Mesendoderm (in vitro differentiated cells): ENCODE data around the gene NOL7.

Experiments used
- DNase-seq: peaks from one replicate; pipeline ENCODE4 v3.0.0; 2013
- H2AK5ac ChIP-seq: 2 replicates; pipeline ENCODE4 v1.6.1; 2013; ENCODE audit warnings: low read length, inconsistent platforms
- H2BK120ac ChIP-seq: 2 replicates; pipeline ENCODE4 v1.6.1; 2013; ENCODE audit warnings: low read depth, mild to moderate bottlenecking, low read length, moderate library complexity, mixed read lengths
- H2BK15ac ChIP-seq: replicated peaks from 2 replicates; pipeline ENCODE4 v1.6.1; 2013; ENCODE audit warnings: low read depth, mild to moderate bottlenecking, moderate library complexity
- H2BK5ac ChIP-seq: 2 replicates; pipeline ENCODE4 v1.6.1; 2013; ENCODE audit warnings: low read length, inconsistent platforms
- H3K18ac ChIP-seq: 2 replicates; pipeline ENCODE4 v1.6.1; 2013; ENCODE audit warnings: mild to moderate bottlenecking, low read length, mixed read lengths
- H3K23ac ChIP-seq: one replicate; pipeline ENCODE4 v1.6.1; 2013; ENCODE audit warnings: low read length
- H3K27ac ChIP-seq: 2 replicates; pipeline ENCODE4 v1.5.1; 2013; ENCODE audit warnings: low read depth, mild to moderate bottlenecking, inconsistent platforms, low read length, moderate library complexity
- H3K27me3 ChIP-seq: 2 replicates; pipeline ENCODE4 v1.6.1; 2013; ENCODE audit warnings: low read length, control low read depth, mild to moderate bottlenecking, inconsistent platforms; ENCODE audit not compliant: insufficient read depth, poor library complexity
- H3K36me3 ChIP-seq: 2 replicates; pipeline ENCODE4 v1.6.1; 2013; ENCODE audit warnings: low read length, inconsistent platforms; ENCODE audit not compliant: control insufficient read depth, insufficient read depth
- H3K4ac ChIP-seq: one replicate; pipeline ENCODE4 v1.6.1; 2013; ENCODE audit warnings: low read depth, mild to moderate bottlenecking, low read length, moderate library complexity
- H3K4me1 ChIP-seq: 2 replicates; pipeline ENCODE4 v1.6.1; 2013; ENCODE audit warnings: low read depth, low read length, inconsistent platforms; ENCODE audit not compliant: control insufficient read depth
- H3K4me2 ChIP-seq: 2 replicates; pipeline ENCODE4 v1.6.1; 2013; ENCODE audit warnings: low read length
- H3K4me3 ChIP-seq: 2 replicates; pipeline ENCODE4 v1.5.1; 2013; ENCODE audit warnings: mild to moderate bottlenecking, low read length
- H3K56ac ChIP-seq: one replicate; pipeline ENCODE4 v1.6.1; 2013; ENCODE audit warnings: low read length
- H3K79me1 ChIP-seq: 2 replicates; pipeline ENCODE4 v1.6.1; 2013; ENCODE audit warnings: low read length, inconsistent platforms
- H3K79me2 ChIP-seq: 2 replicates; pipeline ENCODE4 v1.6.1; 2013; ENCODE audit warnings: mild to moderate bottlenecking, low read length; ENCODE audit not compliant: control insufficient read depth, insufficient read depth
- H3K9ac ChIP-seq: 2 replicates; pipeline ENCODE4 v1.6.1; 2013; ENCODE audit warnings: low read length, inconsistent platforms
- H4K5ac ChIP-seq: one replicate; pipeline ENCODE4 v1.6.1; 2013; ENCODE audit warnings: low read length
- H4K8ac ChIP-seq: one replicate; pipeline ENCODE4 v1.6.1; 2013; ENCODE audit warnings: low read depth, mild to moderate bottlenecking, control low read depth, low read length, moderate library complexity
- WGBS: extraction: QIAGEN DNeasy Blood & Tissue Kit; methylation state at CpG from one replicate; pipeline ENCODE4 v1.1.7; 2013; ENCODE audit warnings: low lambda C conversion rate, missing lambda C conversion rate; ENCODE audit not compliant: insufficient coverage; ENCODE audit errors: extremely low coverage; 5-methylcytosine and 5-hydroxymethylcytosine counted together

The NOL7 gene

GRCh38 chr6:13638626-13639025 lies 23.5 kb downstream of the NOL7 start:
- no peaks in the 10 kb centered on the region for H3K79me2 ChIP-seq
- H2BK120ac ChIP-seq = no peak overlapping the region
- no peak overlapping the region for H3K4ac ChIP-seq
- no peak for DNase-seq
- no peak overlapping the region for H3K23ac ChIP-seq
- H3K18ac ChIP-seq = no peak overlapping the region
- H3K9ac ChIP-seq = no peak overlapping the region
- no peaks in the 10 kb centered on the region for H3K27me3 ChIP-seq
- no peak overlapping the region for H3K4me3 ChIP-seq
- H4K8ac ChIP-seq = no peak overlapping the region
- H3K79me1 ChIP-seq = no peaks in the 10 kb centered on the region
- H2BK5ac ChIP-seq = no peak overlapping the region
- no peak overlapping the region for H4K5ac ChIP-seq
- H2AK5ac ChIP-seq = no peak overlapping the region
- H3K4me1 ChIP-seq = no peaks in the 10 kb centered on the region
- no peak overlapping the region for H3K27ac ChIP-seq
- H3K56ac ChIP-seq = no peak overlapping the region
- no CpG with 5 or more reads among the region's 4 CpGs for WGBS
- no peak overlapping the region for H2BK15ac ChIP-seq
- no peaks in the 10 kb centered on the region for H3K36me3 ChIP-seq
- no peak overlapping the region for H3K4me2 ChIP-seq

- Histone ChIP-seq H3K27ac (no peak overlapping the region), H3K23ac (no peak overlapping the region), H3K9ac (no peak overlapping the region), H3K36me3 (no peaks in the 10 kb centered on the region), H3K4me2 (no peak overlapping the region), H2BK5ac (no peak overlapping the region), H3K4ac (no peak overlapping the region), H2BK120ac (no peak overlapping the region), H3K4me3 (no peak overlapping the region), H3K27me3 (no peaks in the 10 kb centered on the region), H3K4me1 (no peaks in the 10 kb centered on the region), H3K18ac (no peak overlapping the region), H2AK5ac (no peak overlapping the region), H3K79me2 (no peaks in the 10 kb centered on the region), H2BK15ac (no peak overlapping the region), H4K5ac (no peak overlapping the region), H3K56ac (no peak overlapping the region), H4K8ac (no peak overlapping the region), H3K79me1 (no peaks in the 10 kb centered on the region)
- no peak for DNase-seq
- no CpG with 5 or more reads among the region's 5 CpGs for WGBS
These were observed 26.2 kb downstream of the NOL7 start for GRCh38 chr6:13641315-13641714.

GRCh38 chr6:13643125-13643524 lies 28.0 kb downstream of the NOL7 start:
- Histone ChIP-seq H2AK5ac (no peak overlapping the region), H3K18ac (no peak overlapping the region), H3K27me3 (no peaks in the 10 kb centered on the region), H3K56ac (no peak overlapping the region), H3K23ac (no peak overlapping the region), H2BK5ac (no peak overlapping the region), H4K8ac (no peak overlapping the region), H3K27ac (no peak overlapping the region), H3K4me1 (no peaks in the 10 kb centered on the region), H4K5ac (no peak overlapping the region), H3K4ac (no peak overlapping the region), H3K9ac (no peak overlapping the region), H3K4me2 (no peak overlapping the region), H3K79me1 (no peaks in the 10 kb centered on the region), H3K36me3 (no peaks in the 10 kb centered on the region), H2BK15ac (no peak overlapping the region), H3K79me2 (no peaks in the 10 kb centered on the region), H2BK120ac (no peak overlapping the region), H3K4me3 (no peak overlapping the region)
- WGBS = no CpG with 5 or more reads among the region's 3 CpGs
- DNase-seq = no peak

- Histone ChIP-seq H3K4me2 (no peak overlapping the region), H4K5ac (no peak overlapping the region), H2BK15ac (no peak overlapping the region), H3K27me3 (no peaks in the 10 kb centered on the region), H3K27ac (no peak overlapping the region), H3K18ac (no peak overlapping the region), H2BK120ac (no peak overlapping the region), H3K9ac (no peak overlapping the region), H3K56ac (no peak overlapping the region), H3K4ac (no peak overlapping the region), H2BK5ac (no peak overlapping the region), H2AK5ac (no peak overlapping the region), H3K23ac (no peak overlapping the region), H4K8ac (no peak overlapping the region), H3K4me3 (no peak overlapping the region), H3K36me3 (no peaks in the 10 kb centered on the region), H3K4me1 (no peaks in the 10 kb centered on the region), H3K79me2 (no peaks in the 10 kb centered on the region), H3K79me1 (peaks cover 1% of the 10 kb centered on the region)
- no peak for DNase-seq
These were observed 33.7 kb downstream of the NOL7 start for GRCh38 chr6:13648850-13649249.

GRCh38 chr6:13649393-13649792 lies 34.3 kb downstream of the NOL7 start:
- no peak overlapping the region for H4K5ac ChIP-seq
- no peak overlapping the region for H2BK5ac ChIP-seq
- no peak overlapping the region for H3K4ac ChIP-seq
- H3K56ac ChIP-seq = no peak overlapping the region
- no peaks in the 10 kb centered on the region for H3K79me2 ChIP-seq
- peak overlapping the region; percentile 39 for H4K8ac ChIP-seq
- no peaks in the 10 kb centered on the region for H3K4me1 ChIP-seq
- H2AK5ac ChIP-seq = no peak overlapping the region
- H3K79me1 ChIP-seq = peaks cover 1% of the 10 kb centered on the region
- no peak overlapping the region for H3K4me2 ChIP-seq
- no peak overlapping the region for H3K9ac ChIP-seq
- no CpG with 5 or more reads among the region's 4 CpGs for WGBS
- H3K27ac ChIP-seq = no peak overlapping the region
- DNase-seq = no peak
- no peak overlapping the region for H3K23ac ChIP-seq
- no peak overlapping the region for H3K18ac ChIP-seq
- H3K27me3 ChIP-seq = no peaks in the 10 kb centered on the region
- H3K36me3 ChIP-seq = no peaks in the 10 kb centered on the region
- H2BK120ac ChIP-seq = no peak overlapping the region
- H2BK15ac ChIP-seq = no peak overlapping the region
- H3K4me3 ChIP-seq = no peak overlapping the region

GRCh38 chr6:13653296-13653695 lies 38.2 kb downstream of the NOL7 start:
- no peak overlapping the region for H2BK15ac ChIP-seq
- no peak overlapping the region for H2BK5ac ChIP-seq
- no peak for DNase-seq
- H4K5ac ChIP-seq = no peak overlapping the region
- no peak overlapping the region for H4K8ac ChIP-seq
- no peak overlapping the region for H2BK120ac ChIP-seq
- no peak overlapping the region for H3K4me2 ChIP-seq
- peaks cover 1% of the 10 kb centered on the region for H3K79me1 ChIP-seq
- no peaks in the 10 kb centered on the region for H3K36me3 ChIP-seq
- no peak overlapping the region for H3K18ac ChIP-seq
- H3K56ac ChIP-seq = no peak overlapping the region
- no peak overlapping the region for H3K23ac ChIP-seq
- H2AK5ac ChIP-seq = no peak overlapping the region
- no peak overlapping the region for H3K4me3 ChIP-seq
- no peaks in the 10 kb centered on the region for H3K79me2 ChIP-seq
- WGBS = no CpG with 5 or more reads among the region's 2 CpGs
- no peak overlapping the region for H3K4ac ChIP-seq
- no peak overlapping the region for H3K27ac ChIP-seq
- H3K4me1 ChIP-seq = no peaks in the 10 kb centered on the region
- no peaks in the 10 kb centered on the region for H3K27me3 ChIP-seq
- no peak overlapping the region for H3K9ac ChIP-seq
